NOMO-1 treated with DMSO at 0.1 percent for 48 hours (cell line): ENCODE results near the gene LAP3.
"Not testable (repeated sequence)": the region's sequence is repeated elsewhere in the genome, so short reads cannot be mapped to it uniquely, and the experiment has no call there.

Experiments used
- DNase-seq: peaks from one replicate; lab custom pipeline; 2025; ENCODE audit not compliant: unreplicated experiment; lab: John Stamatoyannopoulos, UW

Gene LAP3

DNA sequence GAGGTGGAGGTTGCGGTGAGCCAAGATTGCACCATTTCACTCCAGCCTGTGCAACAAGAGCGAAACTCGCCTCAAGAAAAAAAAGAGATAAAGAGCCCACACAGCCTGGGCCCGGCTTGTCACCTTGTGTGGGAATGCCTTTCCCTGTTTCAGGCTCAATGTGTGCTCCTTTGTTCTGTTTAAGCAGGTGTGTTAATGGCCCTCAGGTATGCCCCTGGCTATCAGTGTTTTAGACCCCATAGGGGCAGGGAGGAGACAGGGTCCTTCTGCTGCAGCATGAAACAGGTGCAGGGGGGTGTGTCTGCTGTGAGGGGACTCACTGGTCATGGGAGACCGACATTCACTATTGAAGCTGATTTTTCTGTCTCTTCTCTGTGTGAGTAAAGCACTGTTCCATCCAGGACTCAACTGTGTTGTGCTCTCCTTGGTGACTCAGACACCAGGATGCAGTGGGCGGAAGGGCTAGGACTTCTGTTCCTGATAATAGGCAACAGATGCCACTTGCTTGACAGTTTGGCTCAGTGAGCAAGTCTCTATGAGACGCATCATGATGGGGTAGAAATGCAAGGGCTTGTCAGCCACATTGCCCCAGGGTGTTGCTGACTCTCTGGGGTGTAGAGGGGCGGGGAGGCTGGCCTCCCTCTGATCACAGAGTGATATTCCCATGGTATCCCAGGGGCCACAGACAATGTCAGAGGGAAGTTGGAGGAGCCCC is 15.6 kb upstream of the LAP3 start:
- no peak for DNase-seq

DNA sequence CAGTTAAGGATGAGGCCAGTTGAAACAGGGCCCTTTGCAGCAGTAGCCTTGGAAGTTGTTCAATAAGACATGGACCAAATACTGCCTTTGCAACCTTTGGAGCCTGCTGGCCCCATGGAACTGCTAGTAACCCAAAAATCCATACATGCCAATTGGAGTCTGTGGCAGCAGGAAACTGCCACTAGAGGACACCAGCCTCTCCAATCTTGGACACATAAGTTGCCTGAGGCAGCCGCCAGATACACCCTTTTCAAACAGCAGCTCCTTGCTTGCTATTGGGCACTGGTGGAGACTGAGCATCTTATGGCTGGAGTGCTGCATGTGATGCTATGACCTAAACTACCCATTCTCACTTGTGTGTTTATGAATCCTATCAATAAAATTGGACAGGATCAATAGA is 14.8 kb upstream of the LAP3 start:
- DNase-seq: no peak

- DNase-seq: no peak
Observed at GRCh38 chr4:17565846-17566245, 11.2 kb upstream of the LAP3 start.

GRCh38 chr4:17567271-17567670 is 9.7 kb upstream of the LAP3 start:
- DNase-seq: no peak

DNA sequence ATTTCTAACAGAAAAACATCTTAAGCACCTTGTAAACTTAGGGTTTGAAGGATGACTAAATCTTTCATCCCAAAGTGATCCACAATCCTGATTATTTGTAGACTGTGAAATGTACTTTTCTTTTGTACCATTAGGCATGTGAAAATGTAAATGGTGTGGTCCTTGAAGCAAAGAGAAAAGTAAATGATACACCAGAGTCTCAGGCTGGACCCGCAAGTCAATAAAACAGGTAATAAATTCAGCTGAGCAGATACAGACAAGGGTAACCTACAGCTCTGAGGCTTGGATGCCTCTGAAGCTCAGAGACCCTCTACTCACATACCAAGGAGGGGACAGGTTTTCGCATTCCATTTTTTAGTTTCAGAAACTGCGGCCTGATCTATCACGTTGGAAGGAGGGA is 2.8 kb upstream of the LAP3 start:
- no peak for DNase-seq

GRCh38 chr4:17575177-17575576 is 1.8 kb upstream of the LAP3 start:
- not testable (repeated sequence) for DNase-seq

DNA sequence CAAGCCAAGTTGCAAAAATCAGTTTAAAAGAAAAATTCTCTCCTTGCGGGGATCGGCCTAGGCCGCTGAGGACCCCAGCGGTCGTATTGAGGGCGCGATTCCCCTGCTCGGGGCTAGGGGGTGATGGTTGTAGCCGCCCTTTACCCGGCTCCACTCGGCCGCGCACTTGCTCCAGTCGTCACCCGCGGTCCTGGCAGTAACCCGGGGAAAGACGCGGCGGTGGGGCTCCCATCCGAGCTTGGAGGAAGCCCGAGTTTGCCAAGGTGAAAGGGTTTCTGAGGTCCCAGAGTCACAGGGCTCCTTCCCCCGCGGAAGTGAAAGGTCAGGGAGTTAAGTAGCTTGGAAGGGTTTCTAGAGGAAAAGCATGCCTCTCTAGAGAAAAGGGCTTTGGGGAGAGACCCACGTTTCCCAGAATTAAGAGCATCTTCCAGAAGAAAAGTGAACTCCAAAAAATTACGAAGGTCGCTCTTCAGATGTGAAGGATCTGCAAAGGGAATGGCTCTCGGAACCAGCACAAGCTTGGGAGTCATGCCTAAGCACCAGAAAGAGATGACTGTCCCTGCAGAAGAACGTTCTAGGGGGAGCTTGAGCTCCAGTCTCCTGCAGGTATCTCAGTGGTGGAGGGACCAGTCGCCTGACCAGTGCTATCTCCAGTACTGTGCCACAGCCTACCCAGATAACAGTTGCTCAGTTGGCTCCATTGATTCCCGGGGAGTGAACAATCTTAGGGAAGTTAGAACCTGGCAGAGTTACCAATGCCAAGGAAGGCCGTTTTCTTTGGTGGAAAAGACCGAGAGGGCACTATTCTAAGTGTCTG is 875 bp downstream of the LAP3 start:
- peak; percentile 30 for DNase-seq

GRCh38 chr4:17578482-17578891 is 1.5 kb downstream of the LAP3 start:
- DNase-seq: peak; percentile 48

DNA sequence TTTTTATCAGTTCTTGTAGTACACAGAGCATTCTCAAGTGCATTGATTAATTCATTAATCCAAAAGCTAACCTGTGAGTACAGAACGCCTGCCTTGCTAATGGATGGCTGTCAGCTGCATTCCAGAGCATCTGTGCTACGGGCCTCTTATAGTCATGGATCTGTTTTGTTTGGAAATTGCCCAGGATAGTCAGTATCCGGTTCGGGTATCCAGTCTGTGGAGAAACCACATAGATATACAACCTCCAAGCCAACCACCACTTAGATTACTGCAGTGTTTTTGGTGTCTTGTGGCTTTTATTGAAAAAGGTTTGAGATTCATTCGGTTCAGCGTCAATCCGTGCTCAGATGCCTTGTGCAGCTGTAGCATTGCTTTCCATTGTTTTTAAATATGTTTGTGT is 4.0 kb downstream of the LAP3 start:
- DNase-seq: no peak

DNA sequence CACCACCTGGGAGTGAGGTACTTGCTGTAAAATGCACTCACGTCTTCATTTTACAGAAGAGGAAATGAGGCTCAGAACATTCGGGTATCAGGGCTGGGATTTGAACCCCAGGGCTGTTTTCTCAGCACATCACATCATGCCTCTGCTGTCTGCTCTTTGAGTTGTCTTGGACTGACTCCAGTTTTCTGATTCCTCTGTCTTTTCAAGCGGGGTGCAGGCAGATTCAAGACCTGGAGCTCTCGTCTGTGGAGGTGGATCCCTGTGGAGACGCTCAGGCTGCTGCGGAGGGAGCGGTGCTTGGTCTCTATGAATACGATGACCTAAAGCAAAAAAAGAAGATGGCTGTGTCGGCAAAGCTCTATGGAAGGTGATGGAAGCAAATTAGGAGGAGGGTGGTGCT is 6.3 kb downstream of the LAP3 start:
- DNase-seq: no peak

DNA sequence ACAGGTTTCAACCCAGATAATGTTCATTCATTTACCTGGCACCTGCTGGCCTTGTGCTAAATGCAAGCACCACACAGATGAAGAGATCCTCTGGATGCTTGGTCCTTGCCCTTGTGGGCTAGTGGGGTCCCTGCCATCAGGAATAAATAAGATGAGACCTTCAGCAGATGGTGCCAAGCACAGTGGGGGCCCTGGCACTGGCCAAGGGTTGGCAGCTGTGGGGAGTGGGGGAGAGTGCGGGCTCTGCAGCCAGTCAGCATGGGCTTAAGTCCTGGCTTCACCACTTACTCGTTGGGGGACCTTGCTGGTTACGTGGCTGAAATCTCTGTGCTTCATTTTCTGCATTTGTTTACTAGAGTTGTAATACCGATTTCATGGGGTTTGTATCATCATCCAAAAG is 6.9 kb downstream of the LAP3 start:
- DNase-seq: no peak

DNA sequence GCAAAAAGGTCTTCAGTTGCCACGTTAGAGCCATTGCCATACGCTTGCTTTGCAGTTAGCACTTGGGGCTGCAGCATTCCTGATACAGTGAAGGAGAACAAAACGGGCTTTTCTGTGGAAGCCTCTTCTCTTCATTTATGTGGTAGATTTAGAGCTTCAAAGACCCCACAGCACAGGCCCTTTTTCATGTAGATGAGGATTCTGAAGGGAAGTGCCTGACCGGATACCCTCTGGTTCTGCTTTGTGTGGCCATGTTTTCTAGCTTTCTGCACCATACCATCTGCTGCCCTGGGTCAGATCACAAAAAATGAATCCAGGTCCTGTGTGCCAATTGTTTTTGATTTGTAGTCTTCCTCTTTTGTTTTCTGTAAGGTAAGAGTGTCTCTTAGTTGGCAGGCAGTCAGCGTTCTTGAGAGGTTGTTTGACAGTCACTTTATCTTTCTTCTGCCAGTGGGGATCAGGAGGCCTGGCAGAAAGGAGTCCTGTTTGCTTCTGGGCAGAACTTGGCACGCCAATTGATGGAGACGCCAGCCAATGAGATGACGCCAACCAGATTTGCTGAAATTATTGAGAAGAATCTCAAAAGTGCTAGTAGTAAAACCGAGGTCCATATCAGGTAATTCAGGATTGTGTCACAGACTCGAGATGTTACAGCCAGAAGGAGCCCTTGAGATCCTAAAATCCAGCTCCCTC is 7.7 kb downstream of the LAP3 start:
- DNase-seq: no peak

DNA sequence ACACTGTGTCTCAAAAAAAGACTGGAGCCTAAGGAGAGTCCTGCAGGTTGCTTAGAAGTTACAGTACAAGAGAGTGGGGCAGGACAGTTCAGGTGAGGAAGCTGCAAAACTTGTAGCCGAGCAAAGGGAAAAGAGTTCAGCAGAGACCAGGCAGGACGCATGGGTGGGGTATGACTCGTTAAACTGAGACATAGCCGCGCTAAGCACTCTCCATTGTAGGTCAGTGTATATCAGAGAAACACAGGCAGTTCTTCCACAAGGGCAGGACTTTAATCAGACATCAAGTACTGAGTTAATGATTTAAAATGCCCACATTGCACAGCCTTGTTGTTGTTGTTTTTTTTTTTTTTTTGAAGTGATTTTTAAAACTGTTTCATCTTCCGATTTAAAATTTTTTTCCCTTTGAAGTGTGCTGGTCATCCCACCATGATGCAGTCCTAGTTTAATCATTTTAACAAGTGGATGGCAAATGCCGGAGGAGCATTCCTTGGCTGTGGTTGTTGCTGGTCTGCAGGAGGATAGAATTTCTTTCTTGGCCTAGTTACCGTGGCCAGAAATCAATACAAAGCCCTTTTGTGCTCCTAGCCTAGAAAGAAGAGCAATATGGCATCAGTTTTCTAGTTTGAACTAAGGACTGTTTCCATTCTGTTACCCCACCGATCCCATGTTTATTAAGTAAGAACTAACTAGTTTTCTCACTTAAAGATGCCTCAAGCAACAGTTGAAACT is 10.3 kb downstream of the LAP3 start:
- DNase-seq: no peak

DNA sequence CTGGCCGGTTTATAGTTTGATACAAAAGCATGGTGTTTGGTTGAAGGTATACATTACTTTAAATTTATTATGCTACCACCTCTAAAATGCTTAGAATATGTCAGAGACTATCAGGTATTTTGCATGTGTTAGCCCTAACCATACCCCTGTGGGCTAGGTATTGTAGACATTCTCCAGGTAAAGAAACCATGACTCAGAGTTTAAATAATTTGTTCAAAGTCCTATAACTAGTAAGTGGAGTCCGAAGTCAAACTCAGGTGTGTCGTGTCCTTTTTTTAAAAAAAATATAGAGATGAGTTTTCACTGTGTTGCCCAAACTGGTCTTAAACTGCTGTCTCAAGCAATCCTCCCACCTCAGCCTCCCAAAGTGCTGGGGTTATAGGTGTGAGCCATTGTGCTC is 12.4 kb downstream of the LAP3 start:
- DNase-seq: no peak

DNA sequence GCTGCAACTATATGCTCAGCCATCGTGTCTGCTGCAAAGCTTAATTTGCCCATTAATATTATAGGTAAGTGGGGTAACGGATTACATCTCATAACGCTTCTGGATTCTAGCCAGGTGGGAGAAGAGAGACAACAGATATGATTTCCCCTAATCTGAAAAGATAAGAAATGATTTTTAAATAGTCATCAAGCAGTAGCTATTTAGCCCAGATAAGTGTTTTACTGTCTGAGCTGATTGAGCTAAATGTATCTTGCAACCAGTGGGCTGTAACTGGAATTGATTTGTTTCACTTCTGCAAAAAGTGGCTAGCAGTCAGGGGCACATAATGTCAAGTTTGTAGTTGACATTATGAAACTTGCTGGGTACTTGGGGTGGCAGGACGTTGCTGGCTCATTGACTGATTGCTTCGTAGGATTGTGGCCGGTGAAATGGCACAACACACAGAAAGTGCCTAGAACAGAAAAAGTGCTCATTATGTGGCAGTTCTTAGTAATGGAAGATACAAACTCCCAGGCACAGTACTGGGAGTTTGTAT is 18.5 kb downstream of the LAP3 start:
- peak; percentile 96 for DNase-seq

GRCh38 chr4:17597517-17597916 is 20.5 kb downstream of the LAP3 start:
- DNase-seq: no peak

DNA sequence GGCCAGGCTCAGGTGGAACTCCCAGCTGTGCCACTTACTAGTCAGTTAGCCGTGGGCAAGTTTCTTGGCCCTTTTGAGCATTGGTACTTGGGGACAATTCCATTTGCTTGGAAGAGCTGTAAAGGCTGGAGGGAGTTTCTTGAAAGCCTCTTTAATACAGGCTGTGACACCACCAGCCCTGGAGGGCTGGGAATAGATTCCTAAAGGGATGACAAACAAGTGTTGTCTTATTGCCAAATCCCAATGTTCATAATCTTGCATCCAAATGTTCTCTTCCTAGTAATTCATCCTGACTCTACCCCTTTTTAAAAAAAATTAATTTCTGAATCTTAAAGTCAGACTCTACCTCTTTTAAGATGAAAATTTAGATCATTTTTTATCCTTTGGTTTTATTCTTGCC is 22.8 kb downstream of the LAP3 start:
- no peak for DNase-seq

DNA sequence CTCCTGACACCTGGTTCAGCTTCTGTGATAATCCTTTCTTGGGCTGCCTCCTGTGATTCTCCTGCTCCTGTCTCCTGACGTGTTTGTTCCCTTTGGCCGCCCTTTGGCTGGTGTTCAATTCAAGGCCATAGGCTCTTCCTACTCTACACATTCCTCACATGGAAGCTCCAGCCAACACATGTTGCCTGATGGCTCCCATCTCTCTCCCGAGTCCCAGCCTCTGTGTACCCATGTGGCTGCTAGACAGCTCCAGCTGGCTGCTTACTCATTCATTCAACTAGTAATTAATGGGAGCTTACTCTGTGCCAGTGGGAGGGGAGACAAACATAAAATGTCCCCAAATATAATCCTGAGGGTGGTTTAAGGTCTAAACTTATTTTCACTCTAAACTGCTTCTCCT is 28.2 kb downstream of the LAP3 start:
- no peak for DNase-seq

- no peak for DNase-seq
Observed at GRCh38 chr4:17613761-17614415, 36.9 kb downstream of the LAP3 start.
